Adrenal gland (tissue), 12 donors: ENCODE results near the gene HDAC11. TPM values are rescaled to one million over a fixed set of nuclear protein-coding genes. Genes with fewer than 3 reads are reported as not detected.

Source experiments
- DNase-seq, 7 donors: peaks; one replicate each; pipeline ENCODE4 v3.0.0-alpha.2; 2019 to 2020
- H3K27ac ChIP-seq, 5 donors: fragments of 200-600 bp; sonication (generic) in 4 of 5; 1 replicate in 3 of 5; 2 replicates in 2 of 5; pipeline versions ENCODE4 v1.5.1 to v1.8.0; 2016 to 2020; ENCODE audit warnings: mild to moderate bottlenecking in 1 of 5
- H3K27me3 ChIP-seq: fragments of 200-600 bp; 2 replicates; pipeline ENCODE4 v1.8.0; 2021
- H3K36me3 ChIP-seq, 2 donors: fragments of 200-600 bp; replicated peaks in 1 of 2; 1 replicate in 1 of 2; 2 replicates in 1 of 2; pipeline versions ENCODE4 v1.5.1 to v1.8.0; 2018 to 2022
- H3K4me1 ChIP-seq, 2 donors: fragments of 200-600 bp; replicated peaks in 1 of 2; 1 replicate in 1 of 2; 2 replicates in 1 of 2; pipeline versions ENCODE4 v1.5.1 to v1.8.0; 2018 to 2021
- H3K4me3 ChIP-seq, 4 donors: fragments of 200-600 bp; sonication (generic) in 3 of 4; one replicate each; pipeline ENCODE4 v1.5.1; 2016 to 2018
- H3K9me3 ChIP-seq, 3 donors: fragments of 200-600 bp; sonication (generic) in 1 of 3; replicated peaks in 1 of 3; 1 replicate in 2 of 3; 2 replicates in 1 of 3; pipeline versions ENCODE4 v1.5.1 to v1.8.0; 2016 to 2021
- CTCF ChIP-seq, 6 experiments: fragments of 450-650 bp in 4 of 6; fragments of 200-600 bp in 2 of 6; sonication (generic) in 1 of 6; IDR thresholded peaks; 1 replicate in 5 of 6; 2 replicates in 1 of 6; pipeline versions ENCODE4 v1.5.1 to v1.8.0; 2016 to 2021; ENCODE audit warnings: antibody characterized with exemption in 6 of 6, mild to moderate bottlenecking in 2 of 6, moderate library complexity in 1 of 6
- POLR2A ChIP-seq, 2 donors: fragments of 450-650 bp; IDR thresholded peaks; one replicate each; pipeline ENCODE4 v1.6.1; 2017; ENCODE audit warnings: antibody characterized with exemption in 2 of 2, mild to moderate bottlenecking in 2 of 2, moderate library complexity in 1 of 2
- WGBS, 4 donors: extraction: QIAGEN DNeasy Blood & Tissue Kit in 2 of 4; methylation state at CpG; one replicate each; pipeline versions ENCODE4 v1.1.5 to v1.1.7; 2013 to 2017; 5-methylcytosine and 5-hydroxymethylcytosine counted together
- intact Hi-C, 2 donors: fragments of 100-400 bp; cut with DNase I; formaldehyde crosslinking; loops; one replicate each; pipeline versions ENCODE4 v1.14.1 to v1.15.0; 2022 to 2023
- polyA plus RNA-seq, 3 donors: library from polyadenylated mRNA; stranded (reverse); fragments of 200-250 nt in 2 of 3; fragments of 350-450 nt in 1 of 3; fragmentation: Illumina TruSeq in 1 of 3; extraction: RNeasy Lipid Tissue Mini Kit (QIAGEN cat#74804) in 1 of 3; gene quantifications; one replicate each; pipeline ENCODE4 v1.2.3, GENCODE V29; 2013 to 2014
- total RNA-seq, 9 donors: library from RNA; depleted of rRNA in 4 of 9; stranded (reverse); fragments of >200 nt in 4 of 9; fragments of 120-200 nt in 1 of 9; fragmentation: NEBNext Ultra II Directional in 1 of 9; extraction: Animal tissue kit (Norgen Biotek cat#: 25700) in 1 of 9; gene quantifications; one replicate each; pipeline versions ENCODE4 v1.1.0 to v1.2.4, GENCODE V29; 2013 to 2023
- donor health status: healthy with polysubstance abuse.
- donor health status: Bipolar disorder and iron deficiency.
- donor health status: DM: yes; HTN: yes; CAD: no.
- donor health status: DM: no; HTN: no; CAD: no.
- donor health status: DM: no; HTN: no; CAD: no.
- donor health status: DM: yes; HTN: yes; CAD: no.

The HDAC11 gene
- total and polyA plus RNA-seq, 12 donors = 6.9 to 58.0 (median 15.9) TPM

DNA sequence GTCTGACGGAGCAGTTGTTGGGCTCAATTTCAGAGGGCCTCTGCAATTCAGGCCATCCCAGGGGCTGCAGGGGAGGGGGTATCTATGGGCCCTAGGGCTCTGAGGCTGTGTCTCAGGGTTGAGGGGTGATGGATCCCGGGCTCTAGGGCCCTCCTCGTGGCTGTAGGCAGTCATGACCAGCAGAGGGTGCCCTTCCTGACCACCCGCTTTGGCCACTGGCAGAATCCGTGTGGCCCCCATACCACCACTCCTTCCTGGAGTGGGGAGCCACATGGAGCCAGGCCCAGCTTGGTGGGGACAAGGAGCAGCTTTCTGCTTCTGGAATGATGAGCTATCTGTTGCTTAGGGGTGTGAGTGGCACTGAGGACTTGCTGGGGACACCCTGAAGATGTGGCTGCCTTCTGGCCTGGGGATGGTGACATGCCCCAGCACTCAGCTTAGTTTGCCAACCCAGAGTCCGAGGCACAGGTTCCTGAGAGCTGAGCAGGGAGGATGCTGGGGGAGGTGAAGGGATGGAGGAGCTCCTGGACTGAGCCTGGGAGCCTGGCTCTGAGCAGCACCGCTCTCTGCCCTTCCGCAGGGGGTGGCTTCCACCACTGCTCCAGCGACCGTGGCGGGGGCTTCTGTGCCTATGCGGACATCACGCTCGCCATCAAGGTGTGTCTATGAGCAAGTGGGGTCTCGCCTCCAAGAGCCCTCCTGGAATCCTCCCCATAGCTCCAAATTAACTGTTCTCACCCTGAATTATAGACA, 20.2 kb downstream of the HDAC11 start:
- intact Hi-C loops = loop anchor here in 1 of 2 donors (2.0 kb wide), 1 partner anchor 148 kb away; no protein-coding TSS in a partner anchor
- Histone ChIP-seq H3K36me3 (no peaks in the 10 kb centered on the region), H3K9me3 (no peaks in the 10 kb centered on the region), H3K4me3 (no peak overlapping the region), H3K4me1 (no peaks in the 10 kb centered on the region), H3K27ac (no peak overlapping the region), H3K27me3 (no peaks in the 10 kb centered on the region)
- no peak for DNase-seq
- WGBS, 4 donors = 88 to 97% (median 90%) methylated on average over 7 to 15 of the region's 15 CpGs
- TF ChIP-seq CTCF (IDR thresholded peaks at IDR 0.05) (peak in 4 of 6 experiments; percentile 16 to 37 (median 29)), POLR2A (IDR thresholded peaks at IDR 0.05) (no peak)

GRCh38 chr3:13501056-13501455, 20.9 kb downstream of the HDAC11 start:
- no peak for DNase-seq
- TF ChIP-seq CTCF (IDR thresholded peaks at IDR 0.05) (no peak), POLR2A (IDR thresholded peaks at IDR 0.05) (no peak)
- no peak overlapping the region for H3K27ac ChIP-seq
- 80 to 100% (median 94%) methylated on average over 1 to 4 of the region's 4 CpGs for WGBS, 4 donors
- no peaks in the 10 kb centered on the region for H3K4me1 ChIP-seq
- H3K27me3 ChIP-seq = no peaks in the 10 kb centered on the region
- no peak overlapping the region for H3K4me3 ChIP-seq
- H3K9me3 ChIP-seq = no peaks in the 10 kb centered on the region
- no peaks in the 10 kb centered on the region for H3K36me3 ChIP-seq
- intact Hi-C loops = loop anchor here in 1 of 2 donors (2.0 kb wide), 1 partner anchor 148 kb away; no protein-coding TSS in a partner anchor

- TF ChIP-seq POLR2A (IDR thresholded peaks at IDR 0.05) (no peak), CTCF (IDR thresholded peaks at IDR 0.05) (no peak)
- Histone ChIP-seq H3K36me3 (no peaks in the 10 kb centered on the region), H3K27me3 (no peaks in the 10 kb centered on the region), H3K4me1 (no peaks in the 10 kb centered on the region), H3K27ac (no peak overlapping the region), H3K9me3 (no peaks in the 10 kb centered on the region), H3K4me3 (no peak overlapping the region)
- WGBS, 4 donors = 88 to 92% (median 90%) methylated on average over 3 to 4 of the region's 4 CpGs
- intact Hi-C loops = loop anchor here in 1 of 2 donors (2.0 kb wide), 1 partner anchor 147 kb away; no protein-coding TSS in a partner anchor
- DNase-seq = no peak
Measured at GRCh38 chr3:13501521-13501920, 21.4 kb downstream of the HDAC11 start.

DNA sequence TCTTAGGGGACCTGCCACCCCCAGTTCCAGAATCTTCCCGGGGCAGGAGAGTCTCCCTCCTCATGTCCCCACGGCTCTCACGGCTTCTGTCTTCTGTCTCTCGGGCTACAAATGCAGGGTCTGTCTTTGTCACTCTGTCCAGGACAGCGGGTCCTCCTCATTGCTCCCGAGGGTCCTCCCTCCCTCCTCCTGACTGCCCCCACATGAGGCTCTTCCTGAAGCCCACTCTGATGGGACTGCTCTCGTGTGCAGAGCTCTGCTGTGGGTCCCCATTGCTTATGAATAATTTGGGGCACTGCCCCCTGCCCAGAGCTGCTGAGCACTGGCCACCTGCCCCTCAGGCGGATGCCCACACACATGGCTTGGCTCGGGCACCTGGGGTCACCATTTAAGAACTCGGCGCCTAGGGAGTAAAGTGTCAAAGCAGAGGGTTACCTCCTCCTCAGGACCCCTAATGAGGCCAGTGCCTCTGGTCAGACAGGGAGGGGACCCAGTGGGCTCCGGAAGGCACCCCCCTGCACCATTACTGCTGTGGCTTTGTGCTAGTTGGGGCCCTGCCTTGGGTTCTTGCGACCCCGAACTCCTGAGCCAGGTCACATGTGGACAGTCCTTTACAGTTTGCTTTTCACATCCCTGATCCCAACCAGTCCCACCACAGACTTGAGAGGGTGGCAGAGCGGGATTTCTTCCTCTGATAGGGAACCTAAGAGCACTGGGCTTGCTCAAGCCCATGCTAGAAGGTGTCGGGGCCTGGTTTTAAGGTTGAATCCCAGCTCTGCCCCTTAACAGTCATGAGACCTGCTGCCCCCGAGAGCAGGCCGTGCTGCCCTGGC, 22.1 kb downstream of the HDAC11 start:
- intact Hi-C loops = loop anchor here in 1 of 2 donors (2.0 kb wide), 1 partner anchor 147 kb away; no protein-coding TSS in a partner anchor

More for the DNA sequence above, 22.1 kb downstream of the HDAC11 start:
- H3K4me3 ChIP-seq = no peak overlapping the region
- no peaks in the 10 kb centered on the region for H3K36me3 ChIP-seq
- TF ChIP-seq POLR2A (IDR thresholded peaks at IDR 0.05) (no peak), CTCF (IDR thresholded peaks at IDR 0.05) (no peak)
- H3K9me3 ChIP-seq = no peaks in the 10 kb centered on the region
- no peak for DNase-seq
- 86 to 96% (median 92%) methylated on average over 9 to 18 of the region's 18 CpGs for WGBS, 4 donors
- H3K4me1 ChIP-seq = peaks cover 0 to under 1% of the 10 kb centered on the region in 2 donors
- no peaks in the 10 kb centered on the region for H3K27me3 ChIP-seq
- no peak overlapping the region for H3K27ac ChIP-seq
